ENCODE data around the gene PEX14.

PEX14 gene

GRCh38 chr1:10630661-10631120, 155.9 kb downstream of the PEX14 start:
- TF ChIP-seq PATZ1 (CRISPR knock-in tag; IDR thresholded peaks at IDR 0.05; ENCODE audit: borderline replicate concordance) (no peak), GLIS3 (CRISPR knock-in tag; IDR thresholded peaks at IDR 0.05) (no peak), OSR1 (CRISPR knock-in tag; IDR thresholded peaks at IDR 0.05) (no peak), ZNF565 (CRISPR knock-in tag; conservative IDR thresholded peaks at IDR 0.05; ENCODE audit: low read depth) (no peak), ISL1 (CRISPR knock-in tag; IDR thresholded peaks at IDR 0.05) (no peak), SNAI2 (CRISPR knock-in tag; IDR thresholded peaks at IDR 0.05) (no peak), ZNF8 (CRISPR knock-in tag; IDR thresholded peaks at IDR 0.05) (no peak), CREB5 (CRISPR knock-in tag; IDR thresholded peaks at IDR 0.05; ENCODE audit: low read depth) (no peak), CSRNP3 (CRISPR knock-in tag; IDR thresholded peaks at IDR 0.05) (no peak), ZFP3 (CRISPR knock-in tag; IDR thresholded peaks at IDR 0.05) (no peak), ZC3H10 (CRISPR knock-in tag; IDR thresholded peaks at IDR 0.05) (no peak), TOX (CRISPR knock-in tag; IDR thresholded peaks at IDR 0.05; ENCODE audit: borderline replicate concordance) (no peak), TCF4 (CRISPR knock-in tag; IDR thresholded peaks at IDR 0.05; ENCODE audit: borderline replicate concordance) (no peak), RARB (CRISPR knock-in tag; IDR thresholded peaks at IDR 0.05) (no peak), POU6F1 (CRISPR knock-in tag; IDR thresholded peaks at IDR 0.05; ENCODE audit: borderline replicate concordance, low read depth) (no peak), ARNTL (CRISPR knock-in tag; IDR thresholded peaks at IDR 0.05; ENCODE audit: borderline replicate concordance, low read depth) (no peak), TSHZ2 (CRISPR knock-in tag; IDR thresholded peaks at IDR 0.05) (no peak), ESRRG (CRISPR knock-in tag; IDR thresholded peaks at IDR 0.05) (no peak), PPARA (CRISPR knock-in tag; IDR thresholded peaks at IDR 0.05; ENCODE audit: borderline replicate concordance) (no peak), BACH2 (CRISPR knock-in tag; IDR thresholded peaks at IDR 0.05; ENCODE audit: borderline replicate concordance) (no peak)
- ATAC-seq, result no peak

GRCh38 chr1:10631121-10631810, 156.5 kb downstream of the PEX14 start:
- no peak for TF ChIP-seq ESRRG (CRISPR knock-in tag; IDR thresholded peaks at IDR 0.05)
- TF ChIP-seq OSR1 (CRISPR knock-in tag; IDR thresholded peaks at IDR 0.05), result no peak
- no peak for TF ChIP-seq ZC3H10 (CRISPR knock-in tag; IDR thresholded peaks at IDR 0.05)
- no peak for TF ChIP-seq TOX (CRISPR knock-in tag; IDR thresholded peaks at IDR 0.05; ENCODE audit: borderline replicate concordance)
- no peak for TF ChIP-seq ARNTL (CRISPR knock-in tag; IDR thresholded peaks at IDR 0.05; ENCODE audit: borderline replicate concordance, low read depth)
- TF ChIP-seq CREB5 (CRISPR knock-in tag; IDR thresholded peaks at IDR 0.05; ENCODE audit: low read depth), result no peak
- TF ChIP-seq BACH2 (CRISPR knock-in tag; IDR thresholded peaks at IDR 0.05; ENCODE audit: borderline replicate concordance), result no peak
- TF ChIP-seq ZFP3 (CRISPR knock-in tag; IDR thresholded peaks at IDR 0.05), result no peak
- TF ChIP-seq PATZ1 (CRISPR knock-in tag; IDR thresholded peaks at IDR 0.05; ENCODE audit: borderline replicate concordance), result no peak
- TF ChIP-seq ZNF8 (CRISPR knock-in tag; IDR thresholded peaks at IDR 0.05), result no peak
- no peak for TF ChIP-seq TCF4 (CRISPR knock-in tag; IDR thresholded peaks at IDR 0.05; ENCODE audit: borderline replicate concordance)
- no peak for ATAC-seq

All from SK-N-SH treated with all-trans-retinoic acid at 6 μM for 48 hours (cell line).